ENCODE measurements around the gene GMPPA.

Gene GMPPA

GRCh38 chr2:219540784-219541504 lies 42.3 kb downstream of the GMPPA start:
- no peak for DNase-seq

- DNase-seq = peak; percentile 67
These were observed 43.0 kb downstream of the GMPPA start for GRCh38 chr2:219541611-219542180.

GRCh38 chr2:219542931-219543595 lies 44.4 kb downstream of the GMPPA start:
- DNase-seq = peak; percentile 17

GRCh38 chr2:219543596-219544358 lies 45.1 kb downstream of the GMPPA start, which contains the start of the genes CHPF and TMEM198:
Gene CHPF (minus strand): TSS chr2:219543809. CDS start chr2:219543538, 271 bp downstream.
Gene TMEM198 (plus strand): TSS chr2:219544028. CDS start chr2:219544728, 700 bp downstream.
- DNase-seq = peak; percentile 99

GRCh38 chr2:219544567-219544966 lies 45.9 kb downstream of the GMPPA start:
- DNase-seq = no peak

- DNase-seq = no peak
These were observed 46.7 kb downstream of the GMPPA start for GRCh38 chr2:219545295-219545942.

- DNase-seq = no peak
These were observed 47.3 kb downstream of the GMPPA start for GRCh38 chr2:219545943-219546352.

- DNase-seq = no peak
These were observed 48.9 kb downstream of the GMPPA start for GRCh38 chr2:219547621-219548020.

- DNase-seq = no peak
These were observed 50.3 kb downstream of the GMPPA start for GRCh38 chr2:219548990-219549389.

- DNase-seq = no peak
These were observed 50.9 kb downstream of the GMPPA start for GRCh38 chr2:219549619-219550018.

- DNase-seq = peak; percentile 30
These were observed 53.0 kb downstream of the GMPPA start for GRCh38 chr2:219551441-219552381.

GRCh38 chr2:219552382-219553167 lies 53.9 kb downstream of the GMPPA start:
- DNase-seq = peak; percentile 80

- DNase-seq = no peak
These were observed 54.4 kb downstream of the GMPPA start for GRCh38 chr2:219553168-219553417.

- DNase-seq = no peak
These were observed 54.8 kb downstream of the GMPPA start for GRCh38 chr2:219553463-219553963.

- no peak for DNase-seq
These were observed 55.7 kb downstream of the GMPPA start for GRCh38 chr2:219554350-219554749.

- no peak for DNase-seq
These were observed 57.3 kb downstream of the GMPPA start for GRCh38 chr2:219555956-219556355.

GRCh38 chr2:219556413-219556812 lies 57.7 kb downstream of the GMPPA start:
- DNase-seq = no peak
